Chondrocyte (in vitro differentiated cells): ENCODE data around the gene SMYD2. TPM values are rescaled to one million over a fixed set of nuclear protein-coding genes. Genes with fewer than 3 reads are reported as not detected.

Experiments
- DNase-seq: peaks from one replicate; pipeline ENCODE4 v3.0.0; 2021; ENCODE audit warnings: mixed read lengths, low spot score
- H3K27ac Mint-ChIP-seq: one replicate; pipeline ENCODE4 v1.8.0; 2021; ENCODE audit warnings: mild to moderate bottlenecking, moderate library complexity, mixed read lengths; ENCODE audit not compliant: unreplicated experiment
- H3K27me3 Mint-ChIP-seq: 2 replicates; pipeline ENCODE4 v1.8.0; 2021; ENCODE audit warnings: low read depth, mixed read lengths
- H3K36me3 Mint-ChIP-seq: 2 replicates; pipeline ENCODE4 v1.8.0; 2021; ENCODE audit warnings: low read depth, mixed read lengths
- H3K4me1 Mint-ChIP-seq: 2 replicates; pipeline ENCODE4 v1.8.0; 2021; ENCODE audit warnings: low read depth, mild to moderate bottlenecking, mixed read lengths
- H3K4me3 Mint-ChIP-seq: one replicate; pipeline ENCODE4 v1.8.0; 2021; ENCODE audit warnings: mild to moderate bottlenecking, moderate library complexity, mixed read lengths; ENCODE audit not compliant: unreplicated experiment
- H3K9me3 Mint-ChIP-seq: 2 replicates; pipeline ENCODE4 v1.8.0; 2021; ENCODE audit warnings: low read depth, mixed read lengths
- long read RNA-seq: library from polyadenylated mRNA; stranded (forward); transcript quantifications from one replicate; pipeline ENCODE4 v2.0.0, GENCODE V29; 2021
- total RNA-seq: library from RNA; stranded (reverse); gene quantifications from 3 replicates; pipeline ENCODE4 v1.2.1, GENCODE V29; 2021
- TF ChIP-seq, protein P1 (sequence below): fragments of 200-600 bp; sonication (generic); IDR thresholded peaks from 2 replicates; pipeline ENCODE4 v1.5.0; 2021; ENCODE audit warnings: antibody characterized with exemption, mild to moderate bottlenecking, moderate library complexity

SMYD2 gene, protein sequence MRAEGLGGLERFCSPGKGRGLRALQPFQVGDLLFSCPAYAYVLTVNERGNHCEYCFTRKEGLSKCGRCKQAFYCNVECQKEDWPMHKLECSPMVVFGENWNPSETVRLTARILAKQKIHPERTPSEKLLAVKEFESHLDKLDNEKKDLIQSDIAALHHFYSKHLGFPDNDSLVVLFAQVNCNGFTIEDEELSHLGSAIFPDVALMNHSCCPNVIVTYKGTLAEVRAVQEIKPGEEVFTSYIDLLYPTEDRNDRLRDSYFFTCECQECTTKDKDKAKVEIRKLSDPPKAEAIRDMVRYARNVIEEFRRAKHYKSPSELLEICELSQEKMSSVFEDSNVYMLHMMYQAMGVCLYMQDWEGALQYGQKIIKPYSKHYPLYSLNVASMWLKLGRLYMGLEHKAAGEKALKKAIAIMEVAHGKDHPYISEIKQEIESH
- 35.5 to 50.3 TPM (median 45.4 TPM) in 3 replicates for total RNA-seq
- long read RNA-seq, transcript SMYD2-201 (12 exons, 1,671 nt), result major isoform, 69 of 85 reads
- long read RNA-seq, partial matches to known transcripts, result 2 of 85 reads
- long read RNA-seq, other reads (novel, unspliced or antisense), result 12 of 85 reads

DNA sequence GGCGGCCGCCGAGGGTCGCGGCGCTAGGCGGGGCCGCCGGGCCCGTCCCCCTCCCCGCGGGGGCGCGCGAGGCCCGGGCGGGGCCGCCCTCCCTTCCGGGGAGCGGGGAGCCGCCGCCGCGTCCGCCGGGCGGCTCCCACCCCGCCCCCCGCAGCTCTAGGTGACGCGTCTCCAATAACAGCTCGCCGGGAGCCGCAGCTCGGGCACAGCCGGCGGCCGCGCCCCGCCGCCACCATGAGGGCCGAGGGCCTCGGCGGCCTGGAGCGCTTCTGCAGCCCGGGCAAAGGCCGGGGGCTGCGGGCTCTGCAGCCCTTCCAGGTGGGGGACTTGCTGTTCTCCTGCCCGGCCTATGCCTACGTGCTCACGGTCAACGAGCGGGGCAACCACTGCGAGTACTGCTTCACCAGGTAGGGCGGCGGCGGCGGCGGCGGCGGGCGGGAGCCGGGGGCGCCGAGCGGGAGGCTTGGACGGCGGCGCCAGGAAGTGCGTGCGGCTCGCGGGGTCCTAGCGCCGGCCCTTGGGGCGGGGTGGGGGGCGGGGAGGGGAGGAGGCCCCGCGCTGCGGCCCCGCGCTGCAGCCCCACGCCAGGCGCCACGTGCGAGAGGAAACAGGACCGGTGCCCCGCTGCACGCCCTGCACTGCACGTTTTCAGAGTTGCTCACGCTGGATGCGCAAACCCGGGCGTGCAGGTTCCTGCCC lies at the start of gene SMYD2:
Gene SMYD2 (plus strand): TSS at position 139 of the 699 bp plus-strand sequence. CDS start 96 bp downstream, at position 235.
- TF ChIP-seq, protein P1, sequence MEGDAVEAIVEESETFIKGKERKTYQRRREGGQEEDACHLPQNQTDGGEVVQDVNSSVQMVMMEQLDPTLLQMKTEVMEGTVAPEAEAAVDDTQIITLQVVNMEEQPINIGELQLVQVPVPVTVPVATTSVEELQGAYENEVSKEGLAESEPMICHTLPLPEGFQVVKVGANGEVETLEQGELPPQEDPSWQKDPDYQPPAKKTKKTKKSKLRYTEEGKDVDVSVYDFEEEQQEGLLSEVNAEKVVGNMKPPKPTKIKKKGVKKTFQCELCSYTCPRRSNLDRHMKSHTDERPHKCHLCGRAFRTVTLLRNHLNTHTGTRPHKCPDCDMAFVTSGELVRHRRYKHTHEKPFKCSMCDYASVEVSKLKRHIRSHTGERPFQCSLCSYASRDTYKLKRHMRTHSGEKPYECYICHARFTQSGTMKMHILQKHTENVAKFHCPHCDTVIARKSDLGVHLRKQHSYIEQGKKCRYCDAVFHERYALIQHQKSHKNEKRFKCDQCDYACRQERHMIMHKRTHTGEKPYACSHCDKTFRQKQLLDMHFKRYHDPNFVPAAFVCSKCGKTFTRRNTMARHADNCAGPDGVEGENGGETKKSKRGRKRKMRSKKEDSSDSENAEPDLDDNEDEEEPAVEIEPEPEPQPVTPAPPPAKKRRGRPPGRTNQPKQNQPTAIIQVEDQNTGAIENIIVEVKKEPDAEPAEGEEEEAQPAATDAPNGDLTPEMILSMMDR, result no peak
- no peak for DNase-seq
- no peaks in the 10 kb centered on the region for H3K27me3 Mint-ChIP-seq
- H3K4me3 Mint-ChIP-seq, result peak within 1 kb of the TSS; percentile 84
- peak within 1 kb of the TSS; percentile 93 for H3K27ac Mint-ChIP-seq
- peaks cover 1% of the 10 kb centered on the region for H3K36me3 Mint-ChIP-seq
- H3K9me3 Mint-ChIP-seq, result no peaks in the 10 kb centered on the region
- H3K4me1 Mint-ChIP-seq, result peaks cover 60% of the 10 kb centered on the region

DNA sequence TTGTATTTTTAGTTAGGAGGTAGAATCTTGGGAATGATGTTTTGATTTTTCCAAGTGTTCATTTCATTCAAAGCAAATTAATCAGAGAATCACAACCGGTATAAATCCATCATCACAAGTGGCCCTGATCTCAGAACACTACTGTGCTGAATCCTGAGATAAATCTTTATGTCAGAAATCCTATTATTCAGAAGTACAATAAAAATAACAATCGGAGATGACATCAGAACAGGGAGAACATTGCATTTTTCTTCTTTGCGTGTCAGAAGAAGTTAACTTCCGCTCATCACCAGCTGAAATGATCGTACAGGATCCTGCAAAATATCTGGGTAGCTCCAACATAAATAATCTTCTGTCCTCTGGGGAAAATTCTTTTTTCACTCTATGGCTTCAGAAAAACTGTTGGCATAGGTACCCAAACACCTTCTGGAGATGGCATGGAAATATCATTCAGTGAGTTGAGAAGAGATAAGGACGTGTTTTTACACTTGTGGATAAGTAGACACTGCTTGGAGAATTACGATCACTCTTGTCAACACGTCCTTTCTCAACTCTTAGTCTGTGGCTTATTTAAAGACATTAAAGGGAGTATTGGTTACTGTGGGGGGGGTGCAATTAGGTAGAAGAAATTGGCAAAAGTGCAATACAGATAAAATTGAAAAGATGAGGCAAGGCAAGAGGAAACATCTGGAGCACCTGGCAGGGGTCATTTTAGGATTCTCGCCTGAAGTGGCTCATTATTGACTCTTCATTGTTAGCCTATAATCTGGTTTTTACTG lies 46.9 kb upstream of the SMYD2 start:
- H3K9me3 Mint-ChIP-seq, result no peaks in the 10 kb centered on the region
- H3K4me3 Mint-ChIP-seq, result no peak overlapping the region

DNA sequence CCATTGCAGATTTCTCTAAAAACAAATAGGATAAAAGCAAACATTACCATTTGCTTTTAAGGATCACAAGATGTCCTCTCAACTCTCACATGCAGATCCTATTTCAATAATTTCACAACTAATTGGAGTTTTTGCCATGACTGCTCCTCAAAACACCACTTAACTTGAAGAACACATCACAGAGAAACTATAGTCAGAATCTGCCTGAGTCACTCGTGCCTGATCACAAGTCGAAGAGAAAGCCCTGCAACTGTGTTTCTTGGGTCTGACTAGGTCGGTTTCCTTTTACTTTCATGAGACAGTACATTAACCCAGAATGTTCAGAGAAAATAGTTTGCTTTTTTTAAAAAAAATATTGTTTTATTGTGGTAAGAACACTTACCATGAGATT lies 46.3 kb upstream of the SMYD2 start:
- no peak for DNase-seq
- Mint-ChIP-seq H3K9me3 (no peaks in the 10 kb centered on the region), H3K36me3 (no peaks in the 10 kb centered on the region), H3K27me3 (peaks cover 12% of the 10 kb centered on the region), H3K4me3 (no peak overlapping the region), H3K4me1 (no peaks in the 10 kb centered on the region), H3K27ac (no peak overlapping the region)
- TF ChIP-seq, protein P1, result no peak

More for the DNA sequence above, 46.9 kb upstream of the SMYD2 start:
- Mint-ChIP-seq H3K27me3 (peaks cover 12% of the 10 kb centered on the region), H3K4me1 (no peaks in the 10 kb centered on the region), H3K36me3 (no peaks in the 10 kb centered on the region), H3K27ac (no peak overlapping the region)
- no peak for DNase-seq
- TF ChIP-seq, protein P1, result no peak

DNA sequence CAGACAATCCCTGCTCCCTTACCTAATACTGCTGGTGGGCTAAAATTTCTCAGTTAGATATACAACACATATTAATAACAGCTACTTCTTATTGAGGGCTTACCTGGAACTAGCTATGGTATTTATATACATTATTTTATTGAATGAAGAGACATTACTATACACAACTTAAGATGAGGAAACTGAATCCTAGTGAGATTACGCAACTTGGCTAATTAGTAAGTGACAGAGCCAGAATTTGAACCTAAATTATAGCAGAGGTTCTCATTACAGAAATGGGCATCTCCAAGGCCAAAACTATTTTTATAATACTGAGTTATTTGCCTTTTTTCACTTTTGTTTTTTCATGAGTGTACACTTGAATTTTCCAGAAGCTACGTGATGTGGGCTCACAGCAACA lies 44.5 kb upstream of the SMYD2 start:
- TF ChIP-seq, protein P1, result no peak
- DNase-seq, result no peak
- Mint-ChIP-seq H3K27ac (no peak overlapping the region), H3K36me3 (no peaks in the 10 kb centered on the region), H3K27me3 (peaks cover 9% of the 10 kb centered on the region), H3K4me3 (no peak overlapping the region), H3K4me1 (no peaks in the 10 kb centered on the region), H3K9me3 (peaks cover 2% of the 10 kb centered on the region)

DNA sequence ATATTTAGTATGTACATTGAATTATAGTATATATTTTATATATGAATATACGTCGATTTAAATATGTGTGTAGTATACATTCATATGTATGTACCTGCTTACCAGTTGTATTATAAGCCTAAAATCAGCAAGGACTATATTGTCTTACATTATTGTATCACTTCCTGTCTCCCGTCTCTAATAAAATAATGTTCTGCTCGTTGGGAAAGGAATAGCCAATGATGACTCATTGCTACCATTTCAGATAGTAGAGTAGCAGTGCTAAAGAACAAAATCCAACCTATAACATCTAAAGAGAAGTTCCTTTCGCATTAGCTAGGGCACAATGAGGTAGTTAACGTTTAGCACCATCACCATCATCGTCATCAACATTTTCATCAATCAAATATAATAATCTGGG lies 39.9 kb upstream of the SMYD2 start:
- DNase-seq, result no peak
- no peak overlapping the region for H3K27ac Mint-ChIP-seq
- H3K27me3 Mint-ChIP-seq, result peaks cover 1% of the 10 kb centered on the region
- H3K4me3 Mint-ChIP-seq, result no peak overlapping the region
- peaks cover 2% of the 10 kb centered on the region for H3K9me3 Mint-ChIP-seq
- H3K4me1 Mint-ChIP-seq, result no peaks in the 10 kb centered on the region
- TF ChIP-seq, protein P1, result no peak
- no peaks in the 10 kb centered on the region for H3K36me3 Mint-ChIP-seq
